Pancreas (tissue), 10 donors: ENCODE data around the gene ANKRD1. TPM values are rescaled to one million over a fixed set of nuclear protein-coding genes. Genes with fewer than 3 reads are reported as not detected.

Experiments
- ATAC-seq, 4 donors: fragments of 200-7000 bp; cut with Tn5 transposase; one replicate each; pipeline versions ENCODE4 v1.8.0 to v1.9.1; 2020; ENCODE audit warnings: mild to moderate bottlenecking in 4 of 4, moderate library complexity in 4 of 4
- DNase-seq, 6 donors: peaks; one replicate each; pipeline ENCODE4 v3.0.0-alpha.2; 2020
- FAIRE-seq: peaks from 2 replicates; lab custom pipeline; 2012; peaks lifted over from hg19 to GRCh38; lab: Jason Lieb, UNC
- H3K27ac ChIP-seq, 4 donors: fragments of 200-600 bp; sonication (generic); 1 replicate in 3 of 4; 2 replicates in 1 of 4; pipeline versions ENCODE4 v1.5.0 to v1.8.0; 2020
- H3K27me3 ChIP-seq, 4 donors: fragments of 200-600 bp; one replicate each; pipeline ENCODE4 v1.8.0; 2021
- H3K36me3 ChIP-seq, 3 donors: fragments of 200-600 bp; sonication (generic) in 1 of 3; one replicate each; pipeline versions ENCODE4 v1.5.0 to v1.8.0; 2020 to 2021
- H3K4me1 ChIP-seq, 3 donors: fragments of 200-600 bp; one replicate each; pipeline ENCODE4 v1.8.0; 2021
- H3K4me3 ChIP-seq, 4 donors: fragments of 200-600 bp; sonication (generic) in 2 of 4; one replicate each; pipeline versions ENCODE4 v1.5.0 to v1.8.0; 2020 to 2021
- H3K9me3 ChIP-seq, 4 donors: fragments of 200-600 bp; one replicate each; pipeline ENCODE4 v1.8.0; 2021
- CTCF ChIP-seq, 4 donors: fragments of 200-600 bp; sonication (generic) in 3 of 4; IDR thresholded peaks; one replicate each; pipeline versions ENCODE4 v1.5.0 to v1.8.0; 2021; ENCODE audit warnings: antibody characterized with exemption in 4 of 4
- WGBS, 2 donors: extraction: QIAGEN DNeasy Blood & Tissue Kit; methylation state at CpG; one replicate each; pipeline ENCODE4 v1.1.7; 2013; 5-methylcytosine and 5-hydroxymethylcytosine counted together
- intact Hi-C, 3 donors: fragments of 100-400 bp; cut with DNase I; formaldehyde crosslinking; loops; one replicate each; pipeline versions ENCODE4 v1.11.1 to v1.14.2; 2022
- polyA plus RNA-seq, 2 donors: library from polyadenylated mRNA; stranded (reverse); fragments of 200-250 nt; gene quantifications; one replicate each; pipeline ENCODE4 v1.2.3, GENCODE V29; 2013
- total RNA-seq, 6 donors: library from RNA; stranded (reverse); fragmentation: NEBNext Ultra II Directional in 4 of 6; extraction: Animal tissue kit (Norgen Biotek cat#: 25700) in 4 of 6; gene quantifications; one replicate each; pipeline versions ENCODE4 v1.2.1 to v1.2.4, GENCODE V29; 2021 to 2023
- donor health status: healthy with polysubstance abuse.
- donor health status: DM: no; HTN: no; CAD: no; lungs with moderate emphysema.
- donor health status: DM: no; HTN: no; CAD: no.
- donor health status: control.
- donor health status: control.
- donor health status: Bipolar disorder and iron deficiency.
- donor health status: DM: yes; HTN: yes; CAD: no.
- donor health status: DM: no; HTN: no; CAD: no.
- donor health status: DM: no; HTN: no; CAD: no.
- donor health status: DM: yes; HTN: yes; CAD: no.

Gene ANKRD1
- total and polyA plus RNA-seq, 8 donors = 0.12 to 2.8 (median 1.4) TPM

GRCh38 chr10:90930070-90930837 lies 9.4 kb upstream of the ANKRD1 start:
- ATAC-seq (peak; percentile 14 to 62 (median 49)), DNase-seq (no peak), FAIRE-seq (no peak)
- WGBS, 2 donors = 47% methylated on average over 5 of the region's 5 CpGs
- TF ChIP-seq CTCF (IDR thresholded peaks at IDR 0.05) = no peak
- no peaks in the 10 kb centered on the region for H3K27me3 ChIP-seq
- peak overlapping the region in 2 of 4 donors; percentile 10 to 20 for H3K27ac ChIP-seq
- H3K36me3 ChIP-seq = no peaks in the 10 kb centered on the region
- H3K9me3 ChIP-seq = no peaks in the 10 kb centered on the region
- no peak overlapping the region for H3K4me3 ChIP-seq
- intact Hi-C loops = no loop called here
- peaks cover 0 to 3% (median 0%) of the 10 kb centered on the region in 3 donors for H3K4me1 ChIP-seq

GRCh38 chr10:90929179-90929578 lies 8.3 kb upstream of the ANKRD1 start:
- no peak for FAIRE-seq
- no peak overlapping the region for H3K4me3 ChIP-seq
- WGBS, 2 donors = 45 to 51% methylated on average over 5 of the region's 5 CpGs
- no peaks in the 10 kb centered on the region for H3K9me3 ChIP-seq
- H3K27me3 ChIP-seq = no peaks in the 10 kb centered on the region
- no peaks in the 10 kb centered on the region for H3K36me3 ChIP-seq
- H3K27ac ChIP-seq = no peak overlapping the region
- DNase-seq = no peak
- no peak for TF ChIP-seq CTCF (IDR thresholded peaks at IDR 0.05)
- H3K4me1 ChIP-seq = peaks cover 0 to 3% (median 0%) of the 10 kb centered on the region in 3 donors
- intact Hi-C loops = no loop called here
- no peak for ATAC-seq

GRCh38 chr10:90927293-90927692 lies 6.4 kb upstream of the ANKRD1 start:
- no peak for TF ChIP-seq CTCF (IDR thresholded peaks at IDR 0.05)
- no peak for ATAC-seq
- H3K27ac ChIP-seq = no peak overlapping the region
- no peaks in the 10 kb centered on the region for H3K27me3 ChIP-seq
- no peak for FAIRE-seq
- peaks cover 0 to 3% (median 0%) of the 10 kb centered on the region in 3 donors for H3K4me1 ChIP-seq
- no peak for DNase-seq
- intact Hi-C loops = no loop called here
- WGBS, 2 donors = 70 to 75% methylated on average over 2 of the region's 2 CpGs
- no peaks in the 10 kb centered on the region for H3K36me3 ChIP-seq
- H3K4me3 ChIP-seq = no peak overlapping the region
- no peaks in the 10 kb centered on the region for H3K9me3 ChIP-seq

GRCh38 chr10:90925079-90926029 lies 4.5 kb upstream of the ANKRD1 start:
- TF ChIP-seq CTCF (IDR thresholded peaks at IDR 0.05) = no peak
- no peak overlapping the region for H3K27ac ChIP-seq
- no peaks in the 10 kb centered on the region for H3K36me3 ChIP-seq
- no peaks in the 10 kb centered on the region for H3K27me3 ChIP-seq
- intact Hi-C loops = no loop called here
- DNase-seq = no peak
- FAIRE-seq = no peak
- no peak overlapping the region for H3K4me3 ChIP-seq
- H3K4me1 ChIP-seq = peaks cover 0 to 3% (median 0%) of the 10 kb centered on the region in 3 donors
- H3K9me3 ChIP-seq = no peaks in the 10 kb centered on the region
- ATAC-seq = no peak
- 92 to 94% methylated on average over 5 of the region's 5 CpGs for WGBS, 2 donors
